ENCODE measurements around the gene ITM2A.

Gene ITM2A

GRCh38 chrX:79366873-79367749 lies at the start of gene ITM2A:
Gene ITM2A, minus strand, starts transcription at chrX:79367334. Its CDS starts 119 bp downstream, at chrX:79367215.
- peak; percentile 80 for DNase-seq (ENCODE audit: low read depth)

GRCh38 chrX:79415056-79415455 lies 47.9 kb upstream of the ITM2A start:
- no peak for DNase-seq (ENCODE audit: low read depth)

GRCh38 chrX:79413963-79414362 lies 46.8 kb upstream of the ITM2A start:
- no peak for DNase-seq (ENCODE audit: low read depth)

- no peak for DNase-seq (ENCODE audit: low read depth)
Observed at GRCh38 chrX:79412972-79413371, 45.8 kb upstream of the ITM2A start.

- no peak for DNase-seq (ENCODE audit: low read depth)
Observed at GRCh38 chrX:79412166-79412565, 45.0 kb upstream of the ITM2A start.

GRCh38 chrX:79409657-79410056 lies 42.5 kb upstream of the ITM2A start:
- no peak for DNase-seq (ENCODE audit: low read depth)

GRCh38 chrX:79408623-79409322 lies 41.6 kb upstream of the ITM2A start:
- DNase-seq (ENCODE audit: low read depth) = no peak

GRCh38 chrX:79400623-79401022 lies 33.5 kb upstream of the ITM2A start:
- no peak for DNase-seq (ENCODE audit: low read depth)

- no peak for DNase-seq (ENCODE audit: low read depth)
Observed at GRCh38 chrX:79375340-79375739, 8.2 kb upstream of the ITM2A start.

- no peak for DNase-seq (ENCODE audit: low read depth)
Observed at GRCh38 chrX:79371640-79372039, 4.5 kb upstream of the ITM2A start.

GRCh38 chrX:79371101-79371500 lies 4.0 kb upstream of the ITM2A start:
- no peak for DNase-seq (ENCODE audit: low read depth)

GRCh38 chrX:79369871-79370270 lies 2.7 kb upstream of the ITM2A start:
- DNase-seq (ENCODE audit: low read depth) = no peak

- DNase-seq (ENCODE audit: low read depth) = no peak
Observed at GRCh38 chrX:79368441-79368840, 1.3 kb upstream of the ITM2A start.

- no peak for DNase-seq (ENCODE audit: low read depth)
Observed at GRCh38 chrX:79367907-79368306, 773 bp upstream of the ITM2A start.

- no peak for DNase-seq (ENCODE audit: low read depth)
Observed at GRCh38 chrX:79366556-79366872, 620 bp downstream of the ITM2A start.

GRCh38 chrX:79365591-79365990 lies 1.5 kb downstream of the ITM2A start:
- no peak for DNase-seq (ENCODE audit: low read depth)

- DNase-seq (ENCODE audit: low read depth) = no peak
Observed at GRCh38 chrX:79364306-79364705, 2.8 kb downstream of the ITM2A start.

- no peak for DNase-seq (ENCODE audit: low read depth)
Observed at GRCh38 chrX:79361192-79361870, 5.8 kb downstream of the ITM2A start.

GRCh38 chrX:79336869-79337815 lies 30.0 kb downstream of the ITM2A start:
- DNase-seq (ENCODE audit: low read depth) = no peak

- no peak for DNase-seq (ENCODE audit: low read depth)
Observed at GRCh38 chrX:79330022-79330421, 37.1 kb downstream of the ITM2A start.

- DNase-seq (ENCODE audit: low read depth) = no peak
Observed at GRCh38 chrX:79325263-79325958, 41.7 kb downstream of the ITM2A start.
